WTC11 (cell line): ENCODE data around the gene SREK1IP1.

Experiments
- CTCF ChIP-seq: fragments of 200-600 bp; IDR thresholded peaks from 2 replicates; pipeline ENCODE4 v1.8.0; 2022; ENCODE audit warnings: antibody characterized with exemption
- NFYB ChIP-seq: sonication (generic); formaldehyde crosslinking; conservative IDR thresholded peaks from 2 replicates; pipeline ENCODE4 v1.8.0; 2022; ENCODE audit warnings: low read depth, missing genetic modification reagents
- TF ChIP-seq, protein P1 (sequence below): sonication (generic); formaldehyde crosslinking; IDR thresholded peaks from 2 replicates; pipeline ENCODE4 v1.8.1; 2022; ENCODE audit warnings: low read depth, mild to moderate bottlenecking, moderate library complexity, missing genetic modification reagents, borderline replicate concordance
- TF ChIP-seq, protein P2 (sequence below): sonication (generic); formaldehyde crosslinking; conservative IDR thresholded peaks from 2 replicates; pipeline ENCODE4 v1.8.1; 2023; ENCODE audit warnings: mild to moderate bottlenecking, low read depth, missing genetic modification reagents, moderate library complexity

DNA sequence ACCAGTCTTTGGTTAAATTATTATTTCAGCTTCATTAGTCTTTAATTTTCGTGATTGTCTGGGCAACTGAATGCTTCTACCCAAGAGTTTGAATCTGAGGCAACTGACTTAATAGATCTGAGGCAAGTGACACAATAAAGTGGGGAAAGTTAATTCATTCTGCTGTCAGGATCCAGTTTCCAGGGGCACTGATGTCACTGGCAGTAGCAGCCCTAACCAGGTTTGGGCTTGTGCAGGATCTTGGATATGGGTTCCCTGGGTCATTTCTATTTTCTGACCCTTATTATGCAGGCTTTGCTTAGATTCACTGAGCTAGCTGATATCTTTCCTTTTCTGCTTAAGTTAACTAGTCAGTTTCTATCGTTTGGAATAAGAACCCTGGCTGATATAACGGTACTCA lies 9.6 kb downstream of the SREK1IP1 start:
- TF ChIP-seq NFYB (no peak), CTCF (no peak)
- TF ChIP-seq, protein P1, sequence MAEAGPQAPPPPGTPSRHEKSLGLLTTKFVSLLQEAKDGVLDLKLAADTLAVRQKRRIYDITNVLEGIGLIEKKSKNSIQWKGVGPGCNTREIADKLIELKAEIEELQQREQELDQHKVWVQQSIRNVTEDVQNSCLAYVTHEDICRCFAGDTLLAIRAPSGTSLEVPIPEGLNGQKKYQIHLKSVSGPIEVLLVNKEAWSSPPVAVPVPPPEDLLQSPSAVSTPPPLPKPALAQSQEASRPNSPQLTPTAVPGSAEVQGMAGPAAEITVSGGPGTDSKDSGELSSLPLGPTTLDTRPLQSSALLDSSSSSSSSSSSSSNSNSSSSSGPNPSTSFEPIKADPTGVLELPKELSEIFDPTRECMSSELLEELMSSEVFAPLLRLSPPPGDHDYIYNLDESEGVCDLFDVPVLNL: no peak
- TF ChIP-seq, protein P2, sequence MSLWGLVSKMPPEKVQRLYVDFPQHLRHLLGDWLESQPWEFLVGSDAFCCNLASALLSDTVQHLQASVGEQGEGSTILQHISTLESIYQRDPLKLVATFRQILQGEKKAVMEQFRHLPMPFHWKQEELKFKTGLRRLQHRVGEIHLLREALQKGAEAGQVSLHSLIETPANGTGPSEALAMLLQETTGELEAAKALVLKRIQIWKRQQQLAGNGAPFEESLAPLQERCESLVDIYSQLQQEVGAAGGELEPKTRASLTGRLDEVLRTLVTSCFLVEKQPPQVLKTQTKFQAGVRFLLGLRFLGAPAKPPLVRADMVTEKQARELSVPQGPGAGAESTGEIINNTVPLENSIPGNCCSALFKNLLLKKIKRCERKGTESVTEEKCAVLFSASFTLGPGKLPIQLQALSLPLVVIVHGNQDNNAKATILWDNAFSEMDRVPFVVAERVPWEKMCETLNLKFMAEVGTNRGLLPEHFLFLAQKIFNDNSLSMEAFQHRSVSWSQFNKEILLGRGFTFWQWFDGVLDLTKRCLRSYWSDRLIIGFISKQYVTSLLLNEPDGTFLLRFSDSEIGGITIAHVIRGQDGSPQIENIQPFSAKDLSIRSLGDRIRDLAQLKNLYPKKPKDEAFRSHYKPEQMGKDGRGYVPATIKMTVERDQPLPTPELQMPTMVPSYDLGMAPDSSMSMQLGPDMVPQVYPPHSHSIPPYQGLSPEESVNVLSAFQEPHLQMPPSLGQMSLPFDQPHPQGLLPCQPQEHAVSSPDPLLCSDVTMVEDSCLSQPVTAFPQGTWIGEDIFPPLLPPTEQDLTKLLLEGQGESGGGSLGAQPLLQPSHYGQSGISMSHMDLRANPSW (CRISPR knock-in tag): no peak
